ENCODE data around the gene SERPINA4.

SERPINA4 gene

GRCh38 chr14:94617366-94617941 is 56.2 kb downstream of the SERPINA4 start:
- no peak for DNase-seq

- no peak for DNase-seq
Measured at GRCh38 chr14:94617988-94618822, 57.0 kb downstream of the SERPINA4 start.

GRCh38 chr14:94619297-94619696 is 58.1 kb downstream of the SERPINA4 start:
- no peak for DNase-seq

Measured in NCI-H2171 treated with DMSO at 0.1 percent for 48 hours (cell line).